ENCODE measurements around the gene PFKFB3.

DNA sequence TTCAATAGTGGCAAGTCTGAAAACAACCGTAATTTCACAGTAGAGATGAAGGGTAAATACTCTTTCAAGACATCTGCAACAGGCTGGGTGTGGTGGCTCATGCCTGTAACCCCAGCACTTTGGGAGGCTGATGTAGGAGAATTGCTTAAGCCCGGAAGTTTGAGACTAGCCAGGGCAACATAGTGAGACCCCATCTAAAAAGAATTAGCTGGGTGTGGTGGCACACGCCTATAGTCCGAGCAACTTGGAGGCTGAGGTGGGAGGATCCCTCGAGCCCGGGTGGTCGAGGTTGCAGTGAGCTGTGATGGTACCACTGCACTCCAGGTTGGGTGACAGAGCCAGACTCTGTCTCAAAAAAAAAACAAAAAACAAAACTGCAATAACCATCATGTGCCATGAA lies 71.8 kb downstream of the PFKFB3 start:
- TF ChIP-seq CTCF (IDR thresholded peaks at IDR 0.05; ENCODE audit: low read length) (no peak), EZH2 (optimal IDR thresholded peaks at IDR 0.05; ENCODE audit: low read depth, low read length) (no peak), EZH2phosphoT487 (IDR thresholded peaks at IDR 0.05; ENCODE audit: low read length) (no peak)
